Right ventricle myocardium inferior (tissue), 1 donor: ENCODE data around the gene TRPM4. TPM values are rescaled to one million over a fixed set of nuclear protein-coding genes. Genes with fewer than 3 reads are reported as not detected.

Source experiments
- ATAC-seq: fragments of 200-7000 bp; cut with Tn5 transposase; one replicate; pipeline ENCODE4 v1.9.1; 2020; ENCODE audit warnings: mild to moderate bottlenecking, moderate library complexity
- DNase-seq: peaks from one replicate; pipeline ENCODE4 v3.0.0; 2021; ENCODE audit errors: missing footprints
- intact Hi-C: fragments of 100-400 bp; cut with DNase I; formaldehyde crosslinking; loops from one replicate; pipeline ENCODE4 v1.11.0; 2022
- total RNA-seq: library from RNA; stranded (reverse); fragmentation: NEBNext Ultra II Directional; extraction: Animal tissue kit (Norgen Biotek cat#: 25700); gene quantifications from one replicate; pipeline ENCODE4 v1.2.1, GENCODE V29; 2021
- donor health status: DM: no; HTN: yes; CAD: no; lungs with severe emphysema.

TRPM4 gene
- total RNA-seq, 1 donor from 2014 or later, result 28.5 TPM

GRCh38 chr19:49247676-49248075, 90.1 kb downstream of the TRPM4 start:
- ATAC-seq (no peak), DNase-seq (no peak)
- intact Hi-C loops, result no loop called here

DNA sequence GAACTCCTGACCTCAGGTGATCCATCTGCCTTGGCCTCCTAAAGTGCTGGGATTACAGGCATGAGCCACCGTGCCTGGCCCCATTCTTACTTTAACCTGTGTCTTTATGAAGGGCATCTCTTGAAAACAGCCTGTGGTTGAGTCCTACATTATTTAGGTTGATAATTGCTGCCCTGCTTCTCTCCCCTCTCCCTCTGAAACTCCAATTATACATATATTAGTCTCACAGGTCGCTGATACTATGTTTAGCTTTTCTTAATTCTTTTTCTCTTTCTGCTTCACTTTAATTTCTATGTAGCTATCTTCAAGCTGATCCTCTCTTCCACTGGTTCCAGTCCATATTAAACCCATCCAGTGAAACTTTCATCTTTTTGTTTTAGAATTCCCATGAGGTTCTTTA, 92.3 kb downstream of the TRPM4 start:
- DNase-seq, result no peak
- ATAC-seq, result no peak
- intact Hi-C loops, result no loop called here

DNA sequence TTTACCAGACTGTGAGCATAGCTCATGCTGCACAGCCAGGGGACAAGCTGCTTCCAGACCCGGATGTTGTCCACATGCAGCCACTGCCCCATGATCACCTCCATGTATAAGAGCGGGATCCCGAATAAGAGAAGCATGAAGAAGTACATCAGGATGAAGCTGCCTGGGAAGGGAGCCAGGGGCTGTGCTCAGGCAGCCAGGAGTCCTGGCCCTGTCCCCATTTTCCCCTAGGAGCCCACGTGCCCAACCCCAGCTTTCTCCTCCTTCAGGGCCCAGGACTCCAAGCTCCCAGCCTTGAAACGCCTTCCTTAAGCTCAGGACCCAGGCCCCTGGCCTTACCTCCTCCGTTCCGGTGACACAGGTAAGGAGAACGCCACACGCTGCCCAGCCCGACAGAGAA, 98.1 kb downstream of the TRPM4 start:
- no peak for DNase-seq
- intact Hi-C loops, result no loop called here
- ATAC-seq, result no peak

DNA sequence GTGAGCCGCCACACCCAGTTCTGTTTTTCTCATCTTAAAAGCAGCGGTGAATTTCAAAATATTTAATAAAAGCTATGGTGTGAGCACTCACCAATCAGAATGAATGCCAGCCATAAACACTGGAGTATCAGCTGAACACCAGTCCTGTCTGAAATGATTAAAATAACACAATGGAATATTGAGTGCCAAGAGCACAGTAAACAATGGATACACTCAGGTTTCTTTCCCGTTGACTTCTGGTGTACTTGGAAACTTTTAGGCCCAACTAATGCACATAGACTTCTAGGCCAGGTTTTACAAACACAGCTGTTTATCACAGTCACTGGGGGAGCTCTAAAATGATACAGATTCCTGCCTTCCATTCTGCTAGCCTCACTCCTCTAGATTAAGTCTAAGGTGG, 99.1 kb downstream of the TRPM4 start:
- ATAC-seq (no peak), DNase-seq (no peak)
- intact Hi-C loops, result no loop called here

Other genes starting within 250 kb of the TRPM4 start
- not detected for gene DHDH, start 224.1 kb upstream of the TRPM4 start, total RNA-seq
- gene BAX, start 202.9 kb upstream of the TRPM4 start, total RNA-seq, result 22.4 TPM
- 1,007 TPM for gene FTL, start 192.5 kb upstream of the TRPM4 start, total RNA-seq
- 99.1 TPM for gene GYS1, start 164.5 kb upstream of the TRPM4 start, total RNA-seq
- gene RUVBL2, start 163.9 kb upstream of the TRPM4 start, total RNA-seq, result 46.8 TPM
- gene LHB, start 140.7 kb upstream of the TRPM4 start, total RNA-seq, result not detected
- not detected for gene CGB3, start 133.5 kb upstream of the TRPM4 start, total RNA-seq
- gene CGB2, start 125.9 kb upstream of the TRPM4 start, total RNA-seq, result not detected
- gene CGB1, start 120.9 kb upstream of the TRPM4 start, total RNA-seq, result not detected
- gene CGB5, start 113.9 kb upstream of the TRPM4 start, total RNA-seq, result not detected
- not detected for gene CGB8, start 108.7 kb upstream of the TRPM4 start, total RNA-seq
- gene CGB7, start 100.0 kb upstream of the TRPM4 start, total RNA-seq, result not detected
- not detected for gene NTF4, start 93.0 kb upstream of the TRPM4 start, total RNA-seq
- 0.81 TPM for gene KCNA7, start 85.1 kb upstream of the TRPM4 start, total RNA-seq
- 110 TPM for gene SNRNP70, start 72.3 kb upstream of the TRPM4 start, total RNA-seq
- 21.1 TPM for gene LIN7B, start 43.4 kb upstream of the TRPM4 start, total RNA-seq
- gene C19orf73, start 38.6 kb upstream of the TRPM4 start, total RNA-seq, result 1.8 TPM
- gene PPFIA3, start 38.2 kb upstream of the TRPM4 start, total RNA-seq, result 4.1 TPM
- 843 TPM for gene HRC, start 2.4 kb upstream of the TRPM4 start, total RNA-seq
- 0.92 TPM for gene SLC6A16, start 167.4 kb downstream of the TRPM4 start, total RNA-seq
- 9.1 TPM for gene CD37, start 177.6 kb downstream of the TRPM4 start, total RNA-seq
- 63.6 TPM for gene TEAD2, start 204.6 kb downstream of the TRPM4 start, total RNA-seq
- gene DKKL1, start 206.1 kb downstream of the TRPM4 start, total RNA-seq, result not detected
- not detected for gene KASH5, start 230.5 kb downstream of the TRPM4 start, total RNA-seq